Thyroid gland (tissue), 4 donors: ENCODE results near the gene ZWILCH.

ENCODE experiments used
- POLR2A ChIP-seq, 2 donors: fragments of 450-650 bp; IDR thresholded peaks; one replicate each; pipeline ENCODE4 v1.6.1; 2017; ENCODE audit warnings: antibody characterized with exemption in 2 of 2, mild to moderate bottlenecking in 2 of 2, moderate library complexity in 1 of 2
- TF ChIP-seq, protein P1 (sequence below), 6 experiments: fragments of 200-600 bp in 3 of 6; fragments of 450-650 bp in 3 of 6; sonication (generic) in 3 of 6; IDR thresholded peaks; one replicate each; pipeline ENCODE4 v1.5.1; 2016 to 2019; ENCODE audit warnings: antibody characterized with exemption in 6 of 6, mild to moderate bottlenecking in 2 of 6, inconsistent platforms in 1 of 6, moderate library complexity in 1 of 6

DNA sequence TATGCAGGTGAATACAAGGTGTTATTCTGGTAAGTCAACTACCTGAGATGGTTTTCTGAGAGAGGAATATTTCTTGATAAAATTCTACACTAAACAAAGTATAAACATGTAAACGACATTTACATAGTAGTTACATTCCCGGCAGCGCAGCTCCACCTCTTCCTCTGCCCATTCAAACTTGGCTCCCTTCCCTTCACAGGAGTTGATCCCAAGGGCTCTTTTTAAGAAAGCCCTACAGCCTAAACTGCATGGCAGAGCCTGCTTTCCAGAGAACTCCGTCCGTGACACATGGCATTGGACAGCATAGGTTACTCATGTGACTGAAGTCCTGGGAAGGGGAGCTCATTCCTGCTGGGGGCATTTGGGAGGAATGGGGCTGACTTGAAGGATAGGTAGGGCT lies 82.6 kb downstream of the ZWILCH start:
- TF ChIP-seq, protein P1, sequence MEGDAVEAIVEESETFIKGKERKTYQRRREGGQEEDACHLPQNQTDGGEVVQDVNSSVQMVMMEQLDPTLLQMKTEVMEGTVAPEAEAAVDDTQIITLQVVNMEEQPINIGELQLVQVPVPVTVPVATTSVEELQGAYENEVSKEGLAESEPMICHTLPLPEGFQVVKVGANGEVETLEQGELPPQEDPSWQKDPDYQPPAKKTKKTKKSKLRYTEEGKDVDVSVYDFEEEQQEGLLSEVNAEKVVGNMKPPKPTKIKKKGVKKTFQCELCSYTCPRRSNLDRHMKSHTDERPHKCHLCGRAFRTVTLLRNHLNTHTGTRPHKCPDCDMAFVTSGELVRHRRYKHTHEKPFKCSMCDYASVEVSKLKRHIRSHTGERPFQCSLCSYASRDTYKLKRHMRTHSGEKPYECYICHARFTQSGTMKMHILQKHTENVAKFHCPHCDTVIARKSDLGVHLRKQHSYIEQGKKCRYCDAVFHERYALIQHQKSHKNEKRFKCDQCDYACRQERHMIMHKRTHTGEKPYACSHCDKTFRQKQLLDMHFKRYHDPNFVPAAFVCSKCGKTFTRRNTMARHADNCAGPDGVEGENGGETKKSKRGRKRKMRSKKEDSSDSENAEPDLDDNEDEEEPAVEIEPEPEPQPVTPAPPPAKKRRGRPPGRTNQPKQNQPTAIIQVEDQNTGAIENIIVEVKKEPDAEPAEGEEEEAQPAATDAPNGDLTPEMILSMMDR (IDR thresholded peaks at IDR 0.05), result no peak
- no peak for TF ChIP-seq POLR2A (IDR thresholded peaks at IDR 0.05)
